Endothelial cell of umbilical vein (primary cell): ENCODE data around the gene KCNS3. TPM values are rescaled to one million over a fixed set of nuclear protein-coding genes. Genes with fewer than 3 reads are reported as not detected.

Source experiments
- BruUV-seq: library from RNA; stranded (reverse); fragments of 400-500 nt; replicated peaks from 2 replicates; lab custom pipeline; 2021; lab: Mats Ljungman, UMichigan
- CTCF ChIA-PET: fragments of 300-600, 350-600 bp; sonication (Branson Sonifier 250); formaldehyde crosslinking; loops from one replicate; lab custom pipeline; 2021; ENCODE audit warnings: antibody characterized with exemption, inconsistent platforms; lab: Charles Lee
- POLR2A ChIA-PET: fragments of 300-600, 350-600 bp; sonication (Branson Sonifier 250); formaldehyde crosslinking; loops from one replicate; lab custom pipeline; 2021; ENCODE audit warnings: antibody characterized with exemption, inconsistent platforms; lab: Charles Lee
- DNase-seq: peaks from one replicate; pipeline ENCODE4 v3.0.0-alpha.2; 2011; ENCODE audit warnings: low read depth, low spot score
- FAIRE-seq: peaks from 2 replicates; lab custom pipeline; 2011; peaks lifted over from hg19 to GRCh38; lab: Jason Lieb, UNC
- H2AFZ ChIP-seq: 2 replicates; pipeline ENCODE4 v1.6.0; 2012; ENCODE audit warnings: low read depth, low read length, control low read depth, inconsistent platforms
- H3K27ac ChIP-seq: 2 replicates; pipeline ENCODE4 v1.5.1; 2011; ENCODE audit warnings: low read depth, mild to moderate bottlenecking, control low read depth, low read length, moderate library complexity; ENCODE audit not compliant: insufficient read depth
- H3K27me3 ChIP-seq, 2 experiments: 2 replicates each; pipeline versions ENCODE4 v1.6.0 to v1.6.1; 2011; ENCODE audit warnings: low read length in 2 of 2, mixed read lengths in 1 of 2; ENCODE audit not compliant: control insufficient read depth in 2 of 2, insufficient read depth in 2 of 2
- H3K36me3 ChIP-seq, 2 experiments: 2 replicates in 1 of 2; 3 replicates in 1 of 2; pipeline ENCODE4 v1.5.1; 2011; ENCODE audit warnings: low read length in 2 of 2, mild to moderate bottlenecking in 1 of 2, moderate library complexity in 1 of 2; ENCODE audit not compliant: control insufficient read depth in 2 of 2, insufficient read depth in 2 of 2; ENCODE audit errors: extremely low read depth in 1 of 2
- H3K4me1 ChIP-seq: 3 replicates; pipeline ENCODE4 v1.5.1; 2011; ENCODE audit warnings: mild to moderate bottlenecking, low read length; ENCODE audit not compliant: control insufficient read depth, insufficient read depth; ENCODE audit errors: extremely low read depth
- H3K4me2 ChIP-seq: 2 replicates; pipeline ENCODE4 v1.6.1; 2011; ENCODE audit warnings: low read length, control low read depth, mixed read lengths; ENCODE audit not compliant: insufficient read depth
- H3K4me3 ChIP-seq, 3 experiments: fragments of 200-600 bp in 1 of 3; sonication (generic), shearing (Covaris generic) in 1 of 3; replicated peaks in 1 of 3; 2 replicates each; pipeline ENCODE4 v1.5.1; 2011 to 2016; ENCODE audit warnings: control low read depth in 3 of 3, low read length in 3 of 3, mild to moderate bottlenecking in 2 of 3, inconsistent platforms in 1 of 3, low read depth in 1 of 3, moderate library complexity in 1 of 3; ENCODE audit not compliant: insufficient read depth in 1 of 3
- H3K79me2 ChIP-seq: 2 replicates; pipeline ENCODE4 v1.6.0; 2012; ENCODE audit warnings: low read length, inconsistent platforms; ENCODE audit not compliant: control insufficient read depth, insufficient read depth
- H3K9ac ChIP-seq: replicated peaks from 2 replicates; pipeline ENCODE3; 2011; ENCODE audit warnings: low read length, control low read depth; ENCODE audit not compliant: insufficient read depth; ENCODE audit errors: extremely low read depth
- H3K9me1 ChIP-seq: replicated peaks from 3 replicates; pipeline ENCODE4 v1.6.0; 2011; ENCODE audit warnings: mild to moderate bottlenecking, low read length; ENCODE audit not compliant: control insufficient read depth, insufficient read depth; ENCODE audit errors: extremely low read depth
- H3K9me3 ChIP-seq: replicated peaks from 2 replicates; pipeline ENCODE4 v1.5.1; 2012; ENCODE audit warnings: low read length, inconsistent platforms; ENCODE audit not compliant: control insufficient read depth, insufficient read depth
- H4K20me1 ChIP-seq: replicated peaks from 2 replicates; pipeline ENCODE3; 2011; ENCODE audit warnings: mild to moderate bottlenecking, low read length; ENCODE audit not compliant: control insufficient read depth, insufficient read depth; ENCODE audit errors: extremely low read depth
- EZH2 ChIP-seq: IDR thresholded peaks from 2 replicates; pipeline ENCODE4 v1.6.1; 2012; ENCODE audit warnings: borderline replicate concordance, low read depth, mild to moderate bottlenecking, moderate library complexity, low read length, inconsistent platforms; ENCODE audit not compliant: severe bottlenecking
- MYC ChIP-seq: IDR thresholded peaks from one replicate; pipeline ENCODE4 v1.6.1; 2011; ENCODE audit warnings: mild to moderate bottlenecking, low read depth, low read length
- POLR2A ChIP-seq: IDR thresholded peaks from 2 replicates; pipeline ENCODE4 v1.6.1; 2012; ENCODE audit warnings: low read depth, mild to moderate bottlenecking, control low read depth, low read length
- dilution Hi-C: fragments of 300-500 bp; cut with MboI; formaldehyde crosslinking; loops from one replicate; pipeline ENCODE4 v1.15.0; 2019; ENCODE audit warnings: low sequenced_read_pairs; ENCODE audit not compliant: extremely low pct_ligation_motif_present
- intact Hi-C: fragments of 100-400 bp; cut with micrococcal nuclease; formaldehyde crosslinking; loops from one replicate; pipeline ENCODE4 v1.10.0; 2022
- polyA plus RNA-seq, 4 experiments: library from polyadenylated mRNA; depleted of rRNA in 3 of 4; stranded (reverse) in 3 of 4; unstranded in 1 of 4; fragments of >200 nt; gene quantifications; 2 replicates each; pipeline versions ENCODE4 v1.2.1 to v1.2.3, GENCODE V29; 2011 to 2012; ENCODE audit warnings: missing spikeins in 1 of 4
- total RNA-seq: library from RNA; stranded (reverse); gene quantifications from 2 replicates; pipeline ENCODE4 v1.2.3, GENCODE V29; 2021
- TF ChIP-seq, protein P1 (sequence below): IDR thresholded peaks from 2 replicates; pipeline ENCODE4 v1.6.1; 2011; ENCODE audit not compliant: insufficient read depth, insufficient read length
- TF ChIP-seq, protein P2 (sequence below), 2 donors: IDR thresholded peaks; 1 replicate in 1 of 2; 2 replicates in 1 of 2; pipeline ENCODE4 v1.5.1; 2011; ENCODE audit warnings: low read length in 2 of 2, mild to moderate bottlenecking in 2 of 2, moderate library complexity in 2 of 2, control low read depth in 1 of 2, inconsistent platforms in 1 of 2, low read depth in 1 of 2; ENCODE audit not compliant: insufficient read depth in 1 of 2; ENCODE audit errors: extremely low read depth in 1 of 2

KCNS3 gene
- total and polyA plus RNA-seq, 2 donors (not counting 3 experiments of a cell fraction or from before 2014, with no cell fraction given) = 0.75 to 2.4 TPM

DNA sequence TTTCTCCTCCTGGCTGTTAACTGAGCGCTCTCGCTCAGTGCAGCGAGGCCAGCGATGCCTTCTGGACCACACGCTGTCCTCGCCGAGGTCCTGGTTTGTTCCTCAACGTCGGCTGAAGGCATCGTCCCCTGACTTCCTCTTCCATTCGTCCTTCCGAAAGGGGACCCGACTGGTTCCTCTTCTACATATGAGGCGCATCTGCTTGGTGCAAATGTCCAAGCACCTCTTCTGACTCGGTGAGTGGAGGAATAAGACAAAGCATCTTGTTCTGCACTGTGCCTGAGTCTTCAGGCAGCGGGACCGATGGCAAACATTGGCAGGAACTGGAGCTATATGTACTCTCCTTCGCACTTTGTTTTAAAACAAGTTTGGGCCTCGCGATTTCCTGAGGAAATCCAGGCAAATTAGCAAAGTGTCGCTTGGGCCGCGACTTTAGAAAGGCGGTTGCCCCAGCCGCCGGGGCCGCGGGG is 621 bp upstream of the KCNS3 start:
- Histone ChIP-seq H3K4me3 (peak overlapping the region in 2 of 3 experiments; percentile 17 to 34), H3K27me3 (peaks cover 21 to 50% of the 10 kb centered on the region in 2 experiments), H4K20me1 (no peaks in the 10 kb centered on the region), H3K79me2 (no peaks in the 10 kb centered on the region), H3K36me3 (no peaks in the 10 kb centered on the region), H3K4me2 (peak overlapping the region; percentile 49), H3K9ac (no peak overlapping the region), H2AFZ (peak overlapping the region; percentile 48), H3K27ac (no peak overlapping the region), H3K9me1 (no peaks in the 10 kb centered on the region), H3K9me3 (no peaks in the 10 kb centered on the region), H3K4me1 (peaks cover 4% of the 10 kb centered on the region)
- DNase-seq = peak; percentile 11
- ChIA-PET POLR2A (no interaction called here), CTCF (interaction anchor here (1.1 to 1.6 kb wide), 2 partner anchors 28 to 158 kb away, joined by 3 to 4 read pairs; no protein-coding TSS in a partner anchor)
- BruUV-seq = no TSS peak
- dilution Hi-C loops = no loop called here
- intact Hi-C loops = loop anchor here (2.0 to 10.0 kb wide), 2 partner anchors 123 to 427 kb away; partner anchors contain the start of gene GEN1
- TF ChIP-seq, protein P1, sequence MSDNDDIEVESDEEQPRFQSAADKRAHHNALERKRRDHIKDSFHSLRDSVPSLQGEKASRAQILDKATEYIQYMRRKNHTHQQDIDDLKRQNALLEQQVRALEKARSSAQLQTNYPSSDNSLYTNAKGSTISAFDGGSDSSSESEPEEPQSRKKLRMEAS = no peak
- TF ChIP-seq MYC (no peak), EZH2 (no peak), POLR2A (no peak)
- TF ChIP-seq, protein P2, sequence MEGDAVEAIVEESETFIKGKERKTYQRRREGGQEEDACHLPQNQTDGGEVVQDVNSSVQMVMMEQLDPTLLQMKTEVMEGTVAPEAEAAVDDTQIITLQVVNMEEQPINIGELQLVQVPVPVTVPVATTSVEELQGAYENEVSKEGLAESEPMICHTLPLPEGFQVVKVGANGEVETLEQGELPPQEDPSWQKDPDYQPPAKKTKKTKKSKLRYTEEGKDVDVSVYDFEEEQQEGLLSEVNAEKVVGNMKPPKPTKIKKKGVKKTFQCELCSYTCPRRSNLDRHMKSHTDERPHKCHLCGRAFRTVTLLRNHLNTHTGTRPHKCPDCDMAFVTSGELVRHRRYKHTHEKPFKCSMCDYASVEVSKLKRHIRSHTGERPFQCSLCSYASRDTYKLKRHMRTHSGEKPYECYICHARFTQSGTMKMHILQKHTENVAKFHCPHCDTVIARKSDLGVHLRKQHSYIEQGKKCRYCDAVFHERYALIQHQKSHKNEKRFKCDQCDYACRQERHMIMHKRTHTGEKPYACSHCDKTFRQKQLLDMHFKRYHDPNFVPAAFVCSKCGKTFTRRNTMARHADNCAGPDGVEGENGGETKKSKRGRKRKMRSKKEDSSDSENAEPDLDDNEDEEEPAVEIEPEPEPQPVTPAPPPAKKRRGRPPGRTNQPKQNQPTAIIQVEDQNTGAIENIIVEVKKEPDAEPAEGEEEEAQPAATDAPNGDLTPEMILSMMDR (IDR thresholded peaks at IDR 0.05; ENCODE audit: extremely low read depth in 1 of 2, insufficient read depth in 1 of 2, low read depth in 1 of 2, low read length in 2 of 2) = no peak
- no peak for FAIRE-seq
